SK-N-SH treated with all-trans-retinoic acid at 6 μM for 48 hours (cell line): Measurements from ENCODE around the gene BPHL.

Source experiments
- ATAC-seq: fragments of 200-7000 bp; cut with Tn5 transposase; 3 replicates; pipeline ENCODE4 v1.9.1; 2020; ENCODE audit warnings: mild to moderate bottlenecking, moderate library complexity
- ARNTL ChIP-seq: fragments of 450-650 bp; formaldehyde crosslinking; IDR thresholded peaks from 2 replicates; pipeline ENCODE4 v1.5.0; 2020; ENCODE audit warnings: low read depth, mild to moderate bottlenecking, moderate library complexity, borderline replicate concordance
- BACH2 ChIP-seq: fragments of 250-450 bp; sonication (Bioruptor Pico); IDR thresholded peaks from 2 replicates; pipeline ENCODE4 v1.9.0; 2021; ENCODE audit warnings: mild to moderate bottlenecking, borderline replicate concordance
- CSDC2 ChIP-seq: fragments of 250-450 bp; sonication (Bioruptor Pico); IDR thresholded peaks from 2 replicates; pipeline ENCODE4 v1.5.0; 2020; ENCODE audit warnings: mild to moderate bottlenecking, moderate library complexity
- CSRNP3 ChIP-seq: fragments of 250-450 bp; sonication (Bioruptor Pico); IDR thresholded peaks from 2 replicates; pipeline ENCODE4 v1.5.1; 2021; ENCODE audit warnings: mild to moderate bottlenecking, moderate library complexity
- ESRRG ChIP-seq: fragments of 250-450 bp; sonication (Bioruptor Pico); IDR thresholded peaks from 2 replicates; pipeline ENCODE4 v1.6.1; 2021; ENCODE audit warnings: mild to moderate bottlenecking
- ISL1 ChIP-seq: fragments of 250-450 bp; sonication (Bioruptor Pico); IDR thresholded peaks from 2 replicates; pipeline ENCODE4 v2.1.2; 2022; ENCODE audit warnings: mild to moderate bottlenecking, moderate library complexity
- OSR1 ChIP-seq: fragments of 250-450 bp; sonication (Bioruptor Pico); IDR thresholded peaks from 2 replicates; pipeline ENCODE4 v1.8.0; 2022; ENCODE audit warnings: moderate library complexity, mild to moderate bottlenecking, inconsistent platforms
- PATZ1 ChIP-seq: fragments of 250-450 bp; sonication (Bioruptor Pico); IDR thresholded peaks from 2 replicates; pipeline ENCODE4 v1.8.0; 2020; ENCODE audit warnings: mild to moderate bottlenecking, moderate library complexity, borderline replicate concordance
- PPARA ChIP-seq: fragments of 250-450 bp; sonication (Bioruptor Pico); IDR thresholded peaks from 2 replicates; pipeline ENCODE4 v1.5.0; 2020; ENCODE audit warnings: mild to moderate bottlenecking, borderline replicate concordance
- SNAI2 ChIP-seq: fragments of 250-450 bp; sonication (Bioruptor Pico); IDR thresholded peaks from 2 replicates; pipeline ENCODE4 v1.5.0; 2020; ENCODE audit warnings: mild to moderate bottlenecking, moderate library complexity
- TCF4 ChIP-seq: fragments of 250-450 bp; sonication (Bioruptor Pico); IDR thresholded peaks from 2 replicates; pipeline ENCODE4 v1.8.0; 2021; ENCODE audit warnings: mild to moderate bottlenecking, moderate library complexity, borderline replicate concordance
- TOX ChIP-seq: fragments of 250-450 bp; sonication (Bioruptor Pico); IDR thresholded peaks from 2 replicates; pipeline ENCODE4 v1.8.0; 2021; ENCODE audit warnings: mild to moderate bottlenecking, moderate library complexity, borderline replicate concordance
- TSHZ2 ChIP-seq: fragments of 250-450 bp; sonication (Bioruptor Pico); IDR thresholded peaks from 2 replicates; pipeline ENCODE4 v1.5.0; 2020; ENCODE audit warnings: mild to moderate bottlenecking, moderate library complexity
- ZC3H10 ChIP-seq: fragments of 250-450 bp; sonication (Bioruptor Pico); IDR thresholded peaks from 2 replicates; pipeline ENCODE4 v1.5.1; 2021; ENCODE audit warnings: mild to moderate bottlenecking, moderate library complexity
- ZFP3 ChIP-seq: fragments of 250-450 bp; sonication (Bioruptor Pico); IDR thresholded peaks from 2 replicates; pipeline ENCODE4 v1.5.0; 2020; ENCODE audit warnings: mild to moderate bottlenecking, moderate library complexity
- ZFP30 ChIP-seq: fragments of 450-650 bp; formaldehyde crosslinking; IDR thresholded peaks from 2 replicates; pipeline ENCODE4 v1.5.0; 2022; ENCODE audit warnings: mild to moderate bottlenecking, moderate library complexity
- ZNF70 ChIP-seq: fragments of 450-650 bp; formaldehyde crosslinking; IDR thresholded peaks from 2 replicates; pipeline ENCODE4 v1.5.0; 2020; ENCODE audit warnings: mild to moderate bottlenecking, moderate library complexity
- TF ChIP-seq, protein P1 (sequence below): fragments of 250-450 bp; sonication (Bioruptor Pico); IDR thresholded peaks from 2 replicates; pipeline ENCODE4 v1.8.0; 2021; ENCODE audit warnings: low read depth, mild to moderate bottlenecking, moderate library complexity, borderline replicate concordance
- TF ChIP-seq, protein P2 (sequence below): fragments of 250-450 bp; sonication (Bioruptor Pico); IDR thresholded peaks from 2 replicates; pipeline ENCODE4 v1.5.1; 2020; ENCODE audit warnings: low read depth, mild to moderate bottlenecking, moderate library complexity

Gene BPHL

DNA sequence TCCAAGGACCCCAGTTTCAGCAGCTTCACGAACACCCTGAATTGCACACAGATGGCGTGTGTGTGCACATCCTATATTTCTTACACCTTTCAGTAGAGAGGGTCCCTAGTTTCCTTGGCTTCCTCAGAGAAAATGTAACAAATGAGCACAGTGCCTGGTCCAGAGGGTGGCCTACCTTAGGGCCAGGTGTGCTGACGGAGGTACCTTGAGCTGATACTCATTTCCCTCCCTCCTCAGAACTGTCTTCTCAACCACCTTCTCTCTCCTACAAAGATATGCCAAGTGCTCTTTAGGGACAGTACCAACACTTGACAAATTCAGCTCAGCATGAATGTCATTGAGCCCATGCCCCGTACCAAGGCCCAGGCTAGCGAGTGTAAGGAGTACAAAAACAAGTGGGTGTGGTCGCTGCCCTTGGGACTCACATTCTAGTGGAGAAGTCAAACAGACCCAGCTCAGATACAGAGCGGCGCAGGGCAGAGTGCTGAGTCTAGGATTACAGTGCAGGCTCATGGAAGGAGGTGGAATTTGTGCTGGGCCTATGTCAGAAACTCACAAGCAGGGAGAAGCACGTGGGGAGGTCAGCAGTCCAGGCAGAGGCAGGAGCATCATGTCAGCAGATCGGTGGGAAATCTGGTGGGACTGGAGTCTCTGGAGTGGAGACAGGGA is 9.6 kb upstream of the BPHL start:
- no peak for TF ChIP-seq TOX (CRISPR knock-in tag)
- no peak for TF ChIP-seq PATZ1 (CRISPR knock-in tag)
- TF ChIP-seq ZFP30 (CRISPR knock-in tag), result no peak
- no peak for ATAC-seq

DNA sequence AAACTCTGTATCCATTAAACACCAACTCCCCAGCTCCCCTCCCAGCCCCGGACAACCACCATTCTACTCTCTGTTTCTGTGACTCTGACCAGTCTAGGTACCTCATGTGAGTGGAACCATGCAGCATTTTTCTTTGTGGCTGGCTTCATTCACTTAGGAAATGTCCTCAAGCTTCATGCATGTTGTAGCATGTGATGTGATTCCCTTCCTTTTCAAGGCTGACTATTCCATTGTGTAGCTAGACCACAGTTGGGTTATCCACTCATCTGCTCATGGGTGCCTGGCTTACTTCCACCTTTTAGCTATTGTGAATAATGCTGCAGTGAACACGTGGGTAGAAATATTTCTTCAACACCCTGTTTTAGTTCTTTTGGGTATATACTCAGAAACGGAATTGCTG is 8.8 kb upstream of the BPHL start:
- no peak for ATAC-seq
- no peak for TF ChIP-seq CSDC2 (CRISPR knock-in tag)
- TF ChIP-seq TOX (CRISPR knock-in tag), result no peak
- TF ChIP-seq PPARA (CRISPR knock-in tag), result no peak
- no peak for TF ChIP-seq PATZ1 (CRISPR knock-in tag)
- TF ChIP-seq ZC3H10 (CRISPR knock-in tag), result no peak
- TF ChIP-seq, protein P1, sequence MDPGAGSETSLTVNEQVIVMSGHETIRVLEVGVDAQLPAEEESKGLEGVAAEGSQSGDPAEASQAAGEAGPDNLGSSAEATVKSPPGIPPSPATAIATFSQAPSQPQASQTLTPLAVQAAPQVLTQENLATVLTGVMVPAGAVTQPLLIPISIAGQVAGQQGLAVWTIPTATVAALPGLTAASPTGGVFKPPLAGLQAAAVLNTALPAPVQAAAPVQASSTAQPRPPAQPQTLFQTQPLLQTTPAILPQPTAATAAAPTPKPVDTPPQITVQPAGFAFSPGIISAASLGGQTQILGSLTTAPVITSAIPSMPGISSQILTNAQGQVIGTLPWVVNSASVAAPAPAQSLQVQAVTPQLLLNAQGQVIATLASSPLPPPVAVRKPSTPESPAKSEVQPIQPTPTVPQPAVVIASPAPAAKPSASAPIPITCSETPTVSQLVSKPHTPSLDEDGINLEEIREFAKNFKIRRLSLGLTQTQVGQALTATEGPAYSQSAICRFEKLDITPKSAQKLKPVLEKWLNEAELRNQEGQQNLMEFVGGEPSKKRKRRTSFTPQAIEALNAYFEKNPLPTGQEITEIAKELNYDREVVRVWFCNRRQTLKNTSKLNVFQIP (CRISPR knock-in tag), result no peak
- no peak for TF ChIP-seq ARNTL (CRISPR knock-in tag)
- TF ChIP-seq ZFP3, result no peak
- TF ChIP-seq OSR1 (CRISPR knock-in tag), result no peak
- no peak for TF ChIP-seq ZNF70 (CRISPR knock-in tag)
- TF ChIP-seq ISL1 (CRISPR knock-in tag), result no peak
- TF ChIP-seq TSHZ2 (CRISPR knock-in tag), result no peak
- no peak for TF ChIP-seq BACH2 (CRISPR knock-in tag)
- no peak for TF ChIP-seq ZFP30 (CRISPR knock-in tag)
- TF ChIP-seq TCF4 (CRISPR knock-in tag), result no peak
- TF ChIP-seq, protein P2, sequence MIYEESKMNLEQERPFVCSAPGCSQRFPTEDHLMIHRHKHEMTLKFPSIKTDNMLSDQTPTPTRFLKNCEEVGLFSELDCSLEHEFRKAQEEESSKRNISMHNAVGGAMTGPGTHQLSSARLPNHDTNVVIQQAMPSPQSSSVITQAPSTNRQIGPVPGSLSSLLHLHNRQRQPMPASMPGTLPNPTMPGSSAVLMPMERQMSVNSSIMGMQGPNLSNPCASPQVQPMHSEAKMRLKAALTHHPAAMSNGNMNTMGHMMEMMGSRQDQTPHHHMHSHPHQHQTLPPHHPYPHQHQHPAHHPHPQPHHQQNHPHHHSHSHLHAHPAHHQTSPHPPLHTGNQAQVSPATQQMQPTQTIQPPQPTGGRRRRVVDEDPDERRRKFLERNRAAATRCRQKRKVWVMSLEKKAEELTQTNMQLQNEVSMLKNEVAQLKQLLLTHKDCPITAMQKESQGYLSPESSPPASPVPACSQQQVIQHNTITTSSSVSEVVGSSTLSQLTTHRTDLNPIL (CRISPR knock-in tag), result no peak

DNA sequence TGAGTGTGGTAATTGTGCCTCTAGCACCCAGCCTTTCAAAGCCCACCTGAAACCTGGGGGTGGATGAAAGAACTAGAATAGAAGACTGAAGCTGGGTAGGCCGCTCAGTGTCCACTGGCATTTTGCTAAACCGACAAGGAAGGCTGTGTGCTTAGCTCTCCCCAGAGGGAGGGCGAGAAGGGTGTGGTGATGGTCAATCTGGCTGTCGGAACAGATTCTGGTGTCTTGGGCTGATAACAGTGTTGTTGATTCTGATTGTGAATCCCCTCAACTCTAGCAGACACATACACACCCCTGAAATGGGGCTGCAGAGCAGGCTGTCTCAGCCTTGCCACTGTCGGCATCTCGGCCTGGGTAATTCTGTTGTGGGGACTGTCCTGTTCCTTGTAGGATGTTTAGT is 4.1 kb upstream of the BPHL start:
- TF ChIP-seq PATZ1 (CRISPR knock-in tag) (no peak), CSDC2 (CRISPR knock-in tag) (no peak), ZC3H10 (CRISPR knock-in tag) (no peak), ZNF70 (CRISPR knock-in tag) (no peak), ISL1 (CRISPR knock-in tag) (no peak), ESRRG (CRISPR knock-in tag) (no peak), SNAI2 (CRISPR knock-in tag) (no peak), BACH2 (CRISPR knock-in tag) (no peak), TOX (CRISPR knock-in tag) (no peak), OSR1 (CRISPR knock-in tag) (no peak), CSRNP3 (CRISPR knock-in tag) (no peak)
- TF ChIP-seq, protein P2 (CRISPR knock-in tag), result no peak
- no peak for ATAC-seq
